PFSK-1 (cell line): ENCODE results near the gene RNF208.

Experiments
- FOXP2 ChIP-seq: optimal IDR thresholded peaks from 2 replicates; pipeline ENCODE3; 2011; ENCODE audit warnings: borderline replicate concordance, control low read depth, inconsistent platforms; ENCODE audit not compliant: insufficient read depth; ENCODE audit errors: extremely low read length, extremely low read depth
- POLR2AphosphoS5 ChIP-seq: IDR thresholded peaks from 2 replicates; pipeline ENCODE4 v1.6.1; 2012; ENCODE audit warnings: low read depth, mild to moderate bottlenecking, control low read depth, low read length, moderate library complexity
- SIN3A ChIP-seq: IDR thresholded peaks from 2 replicates; pipeline ENCODE4 v1.6.1; 2012; ENCODE audit warnings: mild to moderate bottlenecking, low read length, moderate library complexity, borderline replicate concordance; ENCODE audit not compliant: insufficient read depth
- TAF1 ChIP-seq: IDR thresholded peaks from 2 replicates; pipeline ENCODE4 v1.6.1; 2012; ENCODE audit warnings: low read length, control low read depth, borderline replicate concordance; ENCODE audit not compliant: insufficient read depth
- TF ChIP-seq, protein P1 (sequence below), 2 experiments: IDR thresholded peaks; 2 replicates each; pipeline versions ENCODE4 v1.6.1 to v1.8.0; 2011 to 2012; ENCODE audit warnings: low read depth in 2 of 2, low read length in 2 of 2, control low read depth in 1 of 2, inconsistent platforms in 1 of 2, mild to moderate bottlenecking in 1 of 2, moderate library complexity in 1 of 2; ENCODE audit not compliant: insufficient read depth in 1 of 2

The RNF208 gene

DNA sequence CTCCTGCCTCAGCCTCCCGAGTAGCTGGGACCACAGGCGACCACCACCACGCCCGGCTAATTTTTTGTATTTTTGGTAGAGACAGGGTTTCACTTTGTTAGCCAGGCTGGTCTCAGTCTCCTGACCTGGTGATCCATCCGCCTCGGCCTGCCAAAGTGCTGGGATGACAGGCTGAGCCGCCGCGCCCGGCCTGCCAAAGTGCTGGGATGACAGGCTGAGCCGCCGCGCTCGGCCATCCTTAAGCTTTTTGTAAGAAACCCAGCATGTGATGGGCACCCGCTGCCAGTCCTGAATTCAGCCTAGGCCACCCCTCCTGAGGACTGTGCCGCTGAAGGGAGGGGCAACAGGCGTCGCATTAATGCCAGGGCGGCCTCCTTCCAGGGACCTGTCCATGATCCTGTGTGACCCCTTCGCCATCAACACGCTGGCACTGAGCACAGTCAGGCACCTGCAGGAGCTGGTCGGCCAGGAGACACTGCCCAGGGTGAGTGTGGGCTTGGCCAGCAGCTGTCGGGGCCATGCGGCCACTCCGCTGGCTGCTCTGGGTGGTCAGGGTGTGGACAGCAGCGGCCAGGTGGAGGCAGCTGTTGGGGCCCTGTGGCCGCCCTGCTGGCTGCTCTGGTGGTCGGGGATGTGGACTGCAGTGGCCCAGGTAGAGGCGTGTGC, 43.6 kb upstream of the RNF208 start:
- TF ChIP-seq TAF1 (no peak), POLR2AphosphoS5 (no peak), SIN3A (no peak), FOXP2 (no peak)
- TF ChIP-seq, protein P1, sequence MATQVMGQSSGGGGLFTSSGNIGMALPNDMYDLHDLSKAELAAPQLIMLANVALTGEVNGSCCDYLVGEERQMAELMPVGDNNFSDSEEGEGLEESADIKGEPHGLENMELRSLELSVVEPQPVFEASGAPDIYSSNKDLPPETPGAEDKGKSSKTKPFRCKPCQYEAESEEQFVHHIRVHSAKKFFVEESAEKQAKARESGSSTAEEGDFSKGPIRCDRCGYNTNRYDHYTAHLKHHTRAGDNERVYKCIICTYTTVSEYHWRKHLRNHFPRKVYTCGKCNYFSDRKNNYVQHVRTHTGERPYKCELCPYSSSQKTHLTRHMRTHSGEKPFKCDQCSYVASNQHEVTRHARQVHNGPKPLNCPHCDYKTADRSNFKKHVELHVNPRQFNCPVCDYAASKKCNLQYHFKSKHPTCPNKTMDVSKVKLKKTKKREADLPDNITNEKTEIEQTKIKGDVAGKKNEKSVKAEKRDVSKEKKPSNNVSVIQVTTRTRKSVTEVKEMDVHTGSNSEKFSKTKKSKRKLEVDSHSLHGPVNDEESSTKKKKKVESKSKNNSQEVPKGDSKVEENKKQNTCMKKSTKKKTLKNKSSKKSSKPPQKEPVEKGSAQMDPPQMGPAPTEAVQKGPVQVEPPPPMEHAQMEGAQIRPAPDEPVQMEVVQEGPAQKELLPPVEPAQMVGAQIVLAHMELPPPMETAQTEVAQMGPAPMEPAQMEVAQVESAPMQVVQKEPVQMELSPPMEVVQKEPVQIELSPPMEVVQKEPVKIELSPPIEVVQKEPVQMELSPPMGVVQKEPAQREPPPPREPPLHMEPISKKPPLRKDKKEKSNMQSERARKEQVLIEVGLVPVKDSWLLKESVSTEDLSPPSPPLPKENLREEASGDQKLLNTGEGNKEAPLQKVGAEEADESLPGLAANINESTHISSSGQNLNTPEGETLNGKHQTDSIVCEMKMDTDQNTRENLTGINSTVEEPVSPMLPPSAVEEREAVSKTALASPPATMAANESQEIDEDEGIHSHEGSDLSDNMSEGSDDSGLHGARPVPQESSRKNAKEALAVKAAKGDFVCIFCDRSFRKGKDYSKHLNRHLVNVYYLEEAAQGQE (IDR thresholded peaks at IDR 0.05; ENCODE audit: insufficient read depth in 1 of 2, low read depth in 2 of 2, low read length in 2 of 2): no peak

GRCh38 chr9:137264067-137264466, 42.0 kb upstream of the RNF208 start:
- TF ChIP-seq FOXP2: no peak
- no peak for TF ChIP-seq POLR2AphosphoS5
- no peak for TF ChIP-seq TAF1
- TF ChIP-seq, protein P1 (IDR thresholded peaks at IDR 0.05; ENCODE audit: insufficient read depth in 1 of 2, low read depth in 2 of 2, low read length in 2 of 2): no peak
- no peak for TF ChIP-seq SIN3A

GRCh38 chr9:137263506-137263905, 41.5 kb upstream of the RNF208 start:
- no peak for TF ChIP-seq FOXP2
- TF ChIP-seq, protein P1 (IDR thresholded peaks at IDR 0.05; ENCODE audit: insufficient read depth in 1 of 2, low read depth in 2 of 2, low read length in 2 of 2): no peak
- no peak for TF ChIP-seq TAF1
- TF ChIP-seq POLR2AphosphoS5: no peak
- no peak for TF ChIP-seq SIN3A

GRCh38 chr9:137262909-137263285, 40.9 kb upstream of the RNF208 start:
- TF ChIP-seq POLR2AphosphoS5 (no peak), TAF1 (no peak), FOXP2 (no peak), SIN3A (no peak)
- TF ChIP-seq, protein P1 (IDR thresholded peaks at IDR 0.05; ENCODE audit: insufficient read depth in 1 of 2, low read depth in 2 of 2, low read length in 2 of 2): no peak
